DMS153 (cell line): ENCODE results near the gene DCK.
"Not testable (repeated sequence)": the region's sequence is repeated elsewhere in the genome, so short reads cannot be mapped to it uniquely, and the experiment has no call there.

Source experiments
- DNase-seq: peaks from one replicate; lab custom pipeline; 2025; lab: John Stamatoyannopoulos, UW

The DCK gene

GRCh38 chr4:70993181-70994068 lies at the start of gene DCK:
TSS of gene DCK (plus strand) at chr4:70993649. CDS start at chr4:70993836, 187 bp downstream.
- peak; percentile 85 for DNase-seq

DNA sequence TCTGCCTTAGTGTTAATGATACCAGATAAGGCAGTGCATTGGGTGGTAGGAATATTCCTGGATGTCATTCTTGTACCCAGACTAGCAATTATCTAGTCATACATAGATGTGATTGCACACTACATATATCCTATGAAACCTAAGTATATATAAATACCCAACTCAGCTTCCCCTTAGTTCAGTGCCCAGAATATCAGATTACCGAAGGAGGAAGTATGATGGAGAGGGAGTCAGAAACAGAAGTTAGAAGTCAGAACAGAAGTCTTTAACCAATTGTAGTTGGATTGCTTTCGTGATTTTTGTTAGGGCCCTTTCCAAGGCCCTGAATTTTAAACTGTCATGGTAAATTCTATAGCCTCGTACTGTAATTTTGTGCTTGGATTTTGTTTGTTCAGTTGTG lies 48.4 kb upstream of the DCK start:
- DNase-seq, result peak; percentile 13

DNA sequence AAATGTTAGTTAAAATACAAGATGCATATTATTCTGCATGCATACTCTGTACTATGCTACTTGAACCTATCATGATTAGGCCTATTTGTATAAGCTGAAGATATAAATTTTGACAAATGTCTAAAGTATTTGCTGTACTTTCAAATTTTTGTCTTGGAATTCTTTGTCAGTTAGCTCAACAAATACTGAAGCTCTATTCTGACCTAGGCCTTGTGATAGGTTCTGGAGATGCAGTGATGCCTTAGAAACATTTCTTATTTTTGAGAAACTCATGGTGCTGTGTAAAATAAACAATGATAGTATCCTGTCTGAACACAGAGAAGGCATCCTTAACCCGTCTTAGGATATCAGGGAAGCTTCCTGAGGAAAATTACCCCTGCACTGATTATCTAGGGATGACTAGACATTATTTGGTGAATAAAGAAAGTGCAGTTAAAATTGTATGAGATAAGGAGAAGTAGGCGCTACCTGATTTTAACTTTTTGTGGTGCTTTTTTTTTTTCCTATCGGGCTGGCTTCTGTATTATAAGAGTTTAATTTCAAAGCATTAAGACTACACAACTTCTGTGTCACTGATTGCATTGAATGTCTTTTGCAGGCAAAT lies 47.9 kb upstream of the DCK start:
- DNase-seq, result no peak

DNA sequence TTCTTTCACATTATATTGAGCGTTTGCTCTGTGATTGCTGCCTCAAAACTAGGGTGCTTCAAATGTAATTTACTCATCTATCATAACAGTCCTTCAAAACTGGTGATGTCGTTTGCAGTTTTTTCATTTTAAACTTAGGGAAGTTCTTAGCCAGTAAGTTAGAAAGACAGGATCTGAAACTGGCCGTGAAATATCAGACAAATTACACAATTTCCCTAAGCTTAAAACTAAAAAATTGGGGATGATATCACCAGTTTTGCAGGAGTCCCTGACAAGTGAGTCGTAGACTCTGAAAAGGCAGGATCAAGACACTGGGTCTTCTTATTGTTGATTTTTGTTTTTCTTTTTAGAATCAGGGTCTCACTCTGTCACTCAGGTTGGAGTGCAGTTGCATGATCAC lies 46.5 kb upstream of the DCK start:
- DNase-seq, result no peak

DNA sequence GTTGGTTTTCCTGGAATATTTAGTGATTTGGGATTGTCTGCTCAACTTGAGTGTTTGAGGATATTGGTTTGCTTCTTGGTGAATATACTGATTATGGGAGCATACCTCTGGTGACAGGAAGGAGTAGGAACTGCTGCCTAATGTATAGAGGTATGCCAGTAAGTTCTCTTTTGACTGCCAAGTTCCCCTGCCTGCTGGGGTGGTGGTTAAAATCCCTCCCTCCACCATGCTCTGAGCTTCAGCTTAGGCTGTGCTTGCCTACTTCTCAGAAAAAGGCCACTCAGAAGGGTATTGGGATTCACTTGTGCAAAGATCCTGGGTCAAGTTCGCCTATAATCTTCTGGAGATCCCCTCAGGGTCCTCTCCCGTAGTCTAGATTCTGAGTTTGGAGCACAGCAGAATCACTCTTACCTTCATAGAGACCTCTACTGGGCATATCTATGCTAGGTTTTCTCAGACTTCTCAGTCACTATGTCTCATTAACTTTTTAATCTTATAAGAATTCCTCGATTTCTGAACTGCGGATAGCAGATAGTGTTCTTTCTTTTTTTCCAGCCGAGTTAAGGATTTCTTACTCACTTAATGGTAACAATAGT lies 44.7 kb upstream of the DCK start:
- no peak for DNase-seq

GRCh38 chr4:70954032-70954431 lies 39.4 kb upstream of the DCK start:
- DNase-seq, result no peak

DNA sequence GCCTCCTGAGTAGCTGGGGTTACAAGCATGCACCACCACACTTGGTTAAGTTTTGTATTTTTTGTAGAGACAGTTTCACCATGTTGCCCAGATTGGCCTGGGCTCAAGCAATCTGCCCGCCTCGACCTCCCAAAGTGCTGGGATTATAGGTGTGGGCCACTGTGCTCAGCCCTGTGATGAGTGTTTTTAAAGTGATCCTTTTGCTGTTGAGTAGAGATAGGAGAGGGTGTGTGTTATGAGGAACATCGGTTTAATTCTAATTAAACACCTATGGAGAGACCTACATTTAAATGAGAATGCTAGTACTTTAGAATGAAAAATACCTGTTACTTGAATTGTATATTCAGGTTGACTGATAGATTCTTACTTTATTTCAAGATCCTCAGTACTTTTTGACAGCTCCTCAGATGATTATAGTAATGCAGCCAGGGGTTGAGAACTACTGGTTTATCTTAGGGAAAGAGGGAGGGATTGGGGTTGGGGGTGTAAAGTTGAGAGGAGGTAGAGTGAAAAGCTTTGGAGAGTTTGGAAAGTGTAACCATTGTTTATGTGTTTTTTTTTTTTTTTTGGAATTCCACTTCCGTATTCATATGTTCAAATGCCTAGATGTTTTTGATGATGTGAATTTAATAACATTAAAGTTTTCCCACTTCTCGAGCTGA lies 36.8 kb upstream of the DCK start:
- no peak for DNase-seq

- DNase-seq, result no peak
Measured at GRCh38 chr4:70958681-70959080, 34.8 kb upstream of the DCK start.

- no peak for DNase-seq
Measured at GRCh38 chr4:70969076-70969475, 24.4 kb upstream of the DCK start.

GRCh38 chr4:70976252-70976651 lies 17.2 kb upstream of the DCK start:
- DNase-seq, result no peak

DNA sequence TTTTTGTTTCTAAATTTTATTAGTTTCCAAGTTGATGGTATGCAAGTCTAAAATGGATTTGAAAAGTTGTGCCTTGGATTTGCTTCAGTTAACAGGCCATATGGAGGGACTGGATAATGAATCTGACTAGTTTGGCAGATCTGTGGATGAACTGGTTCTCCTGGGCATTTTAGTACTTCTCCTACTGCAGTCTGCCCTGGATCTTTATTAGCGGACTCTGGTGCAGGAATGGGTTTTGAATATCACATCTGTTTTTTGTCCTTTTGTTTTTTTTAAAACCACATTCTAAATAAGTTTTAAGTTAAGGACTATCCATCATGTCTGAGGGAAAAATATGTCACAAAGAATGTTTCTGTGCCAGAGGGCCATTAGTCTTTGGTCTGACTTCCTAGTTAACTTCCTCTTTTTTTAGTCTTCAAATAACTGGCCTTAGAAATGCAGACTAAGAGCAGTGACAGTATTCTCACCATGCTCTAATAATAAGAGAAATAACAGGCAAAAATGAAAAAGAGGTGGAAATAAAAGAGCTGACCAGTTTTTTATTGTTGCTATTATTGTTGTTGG lies 13.9 kb upstream of the DCK start:
- DNase-seq, result no peak

GRCh38 chr4:70980196-70980595 lies 13.3 kb upstream of the DCK start:
- no peak for DNase-seq

GRCh38 chr4:70984106-70984505 lies 9.3 kb upstream of the DCK start:
- DNase-seq, result no peak

GRCh38 chr4:70984589-70984988 lies 8.9 kb upstream of the DCK start:
- no peak for DNase-seq

DNA sequence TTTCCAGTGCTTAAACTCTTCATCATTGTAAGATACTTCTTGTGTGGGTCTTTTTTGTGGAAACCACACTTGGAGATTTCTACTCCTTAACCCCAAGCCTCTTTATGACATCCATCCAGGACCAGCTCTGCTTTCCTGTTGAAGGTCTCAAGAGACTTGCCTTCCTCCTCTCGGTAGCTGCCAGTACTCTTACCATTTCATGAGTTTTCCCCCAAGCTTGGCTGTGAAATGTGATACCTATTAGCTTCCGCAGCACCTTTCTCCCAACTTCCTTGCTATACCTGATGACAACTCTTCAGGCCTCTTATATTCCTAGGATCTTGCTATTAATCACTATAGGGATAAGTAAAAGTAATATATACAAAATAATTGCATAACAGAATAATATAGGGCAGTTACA lies 1.9 kb upstream of the DCK start:
- DNase-seq, result no peak

- no peak for DNase-seq
Measured at GRCh38 chr4:70992391-70992881, 1.0 kb upstream of the DCK start.

DNA sequence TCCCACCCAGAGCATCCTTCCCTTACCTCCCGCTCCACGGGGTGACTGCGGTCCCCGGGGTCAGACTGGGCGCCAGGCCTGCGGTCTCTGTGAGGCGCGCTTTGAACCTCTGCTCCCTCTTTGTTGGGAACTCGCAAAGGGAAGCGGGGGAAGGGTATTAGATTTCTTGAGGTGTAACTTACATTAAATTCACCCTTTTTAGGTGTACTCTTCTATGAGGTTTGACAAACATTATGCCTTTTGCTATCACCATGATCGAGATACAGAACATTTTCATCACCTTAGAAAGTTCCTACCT lies 569 bp downstream of the DCK start:
- no peak for DNase-seq

DNA sequence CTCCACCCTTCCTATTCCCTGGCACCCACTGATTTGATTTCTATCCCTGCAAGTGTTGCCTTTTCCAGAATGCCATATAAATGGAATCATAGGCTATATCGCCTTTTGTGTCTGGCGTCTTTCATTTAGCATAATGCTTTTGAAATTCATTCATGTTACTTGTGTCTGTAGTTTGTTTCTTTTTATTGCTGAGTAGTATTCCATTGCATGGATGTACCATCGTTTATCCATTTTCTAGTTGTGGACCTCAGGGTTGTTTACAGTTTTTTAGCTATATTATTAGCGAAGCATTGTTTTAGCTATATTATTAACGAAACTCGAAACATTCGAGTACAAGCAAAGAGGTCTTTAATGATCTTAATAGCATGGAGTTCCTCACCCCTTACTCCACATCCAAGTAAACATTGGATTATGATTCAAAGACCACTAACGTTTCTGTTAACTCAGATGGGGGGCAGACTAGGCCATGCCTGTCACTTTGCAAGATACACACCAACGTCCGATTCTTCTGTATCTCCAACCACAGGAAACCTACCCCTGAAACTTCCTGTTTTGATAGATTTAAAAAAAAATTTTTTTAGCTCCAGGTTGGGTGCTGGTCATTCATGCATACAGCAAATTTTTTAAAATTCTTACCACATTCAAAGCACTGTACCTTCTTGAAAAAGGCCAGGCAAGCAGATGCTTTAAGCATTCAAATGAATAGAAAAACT lies 1.1 kb downstream of the DCK start:
- no peak for DNase-seq

- no peak for DNase-seq
Measured at GRCh38 chr4:70996018-70996360, 2.5 kb downstream of the DCK start.

- DNase-seq, result no peak
Measured at GRCh38 chr4:70997036-70997435, 3.6 kb downstream of the DCK start.

GRCh38 chr4:70997546-70997945 lies 4.1 kb downstream of the DCK start:
- no peak for DNase-seq

DNA sequence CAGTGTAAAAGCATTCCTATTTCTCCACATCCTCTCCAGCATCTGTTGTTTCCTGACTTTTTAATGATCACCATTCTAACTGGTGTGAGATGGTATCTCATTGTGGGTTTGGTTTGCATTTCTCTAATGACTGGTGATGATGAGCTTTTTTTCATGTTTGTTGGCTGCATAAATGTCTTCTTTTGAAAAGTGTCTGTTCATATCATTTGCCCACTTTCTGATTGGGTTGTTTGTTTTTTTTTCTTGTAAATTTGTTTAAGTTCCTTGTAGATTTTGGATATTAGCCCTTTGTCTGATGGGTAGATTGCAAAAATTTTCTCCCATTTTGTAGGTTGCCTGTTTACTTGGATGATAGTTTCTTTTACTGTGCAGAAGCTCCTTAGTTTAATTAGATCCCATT lies 6.2 kb downstream of the DCK start:
- not testable (repeated sequence) for DNase-seq
